Measurements from ENCODE around the gene MATCAP1.

MATCAP1 gene

GRCh38 chr16:67174706-67175231 lies 9.0 kb downstream of the MATCAP1 start:
- no peak for DNase-seq

GRCh38 chr16:67173808-67174705 lies 9.7 kb downstream of the MATCAP1 start:
- peak in 55 of 56 donors; percentile 20 to 91 (median 70) for DNase-seq

- no peak for DNase-seq
These were observed 10.4 kb downstream of the MATCAP1 start for GRCh38 chr16:67173323-67173722.

- peak in 3 of 56 donors; percentile 33 to 61 (median 39) for DNase-seq
These were observed 12.7 kb downstream of the MATCAP1 start for GRCh38 chr16:67170949-67171649.

- peak in 46 of 56 donors; percentile 9 to 84 (median 62) for DNase-seq
These were observed 13.4 kb downstream of the MATCAP1 start, which contains the start of gene NOL3 for GRCh38 chr16:67170168-67170948. Gene NOL3, plus strand, starts transcription at chr16:67170538.

DNA sequence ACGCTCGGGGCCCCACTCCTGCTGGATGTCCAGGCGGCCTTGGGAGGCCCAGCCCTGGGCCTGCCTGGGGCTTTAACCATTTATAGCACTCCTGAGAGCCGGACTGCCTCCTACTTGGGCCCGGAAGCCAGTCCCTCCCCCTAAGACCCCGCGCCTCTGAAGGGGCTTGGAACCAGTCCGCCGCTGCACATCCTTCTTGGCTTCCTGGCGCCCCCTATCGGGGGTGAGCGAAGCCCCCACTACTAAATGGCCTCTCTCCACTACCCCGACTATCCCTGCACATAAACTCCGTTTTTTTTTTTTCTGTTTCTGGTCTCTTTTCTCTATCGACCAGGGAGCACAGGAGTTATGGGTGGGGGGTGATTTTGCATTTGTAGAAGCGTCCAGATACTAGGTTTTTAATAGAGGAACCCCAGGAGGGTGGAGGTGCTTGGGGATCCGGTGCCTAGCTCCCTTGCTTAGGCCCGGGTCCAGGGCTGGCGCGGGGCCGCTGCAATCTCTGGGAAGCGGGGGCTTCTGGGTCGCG lies 14.1 kb downstream of the MATCAP1 start:
- peak in 19 of 56 donors; percentile 6 to 60 (median 20) for DNase-seq

DNA sequence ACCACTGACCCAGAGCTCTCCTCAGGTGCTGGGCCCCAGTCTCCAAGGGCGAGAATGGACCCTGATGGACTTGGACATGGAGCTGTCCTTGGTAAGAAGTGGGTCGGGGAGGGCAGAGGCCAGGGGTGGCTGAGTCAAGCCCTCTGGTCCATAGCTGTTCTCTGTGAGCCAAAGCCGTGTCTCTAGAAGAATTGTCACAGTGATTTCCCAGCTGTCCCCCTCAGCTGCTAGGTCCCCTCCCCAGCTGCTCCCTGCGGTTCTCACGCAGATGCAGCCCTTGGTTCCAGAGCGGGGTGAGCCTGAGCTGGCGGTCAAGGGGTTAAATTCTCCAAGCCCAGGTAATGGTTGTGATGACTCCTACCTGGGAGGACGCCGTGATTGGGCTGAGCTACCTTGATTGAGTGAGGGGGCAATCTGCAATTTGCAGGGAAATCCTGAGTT lies 14.7 kb downstream of the MATCAP1 start:
- no peak for DNase-seq

DNA sequence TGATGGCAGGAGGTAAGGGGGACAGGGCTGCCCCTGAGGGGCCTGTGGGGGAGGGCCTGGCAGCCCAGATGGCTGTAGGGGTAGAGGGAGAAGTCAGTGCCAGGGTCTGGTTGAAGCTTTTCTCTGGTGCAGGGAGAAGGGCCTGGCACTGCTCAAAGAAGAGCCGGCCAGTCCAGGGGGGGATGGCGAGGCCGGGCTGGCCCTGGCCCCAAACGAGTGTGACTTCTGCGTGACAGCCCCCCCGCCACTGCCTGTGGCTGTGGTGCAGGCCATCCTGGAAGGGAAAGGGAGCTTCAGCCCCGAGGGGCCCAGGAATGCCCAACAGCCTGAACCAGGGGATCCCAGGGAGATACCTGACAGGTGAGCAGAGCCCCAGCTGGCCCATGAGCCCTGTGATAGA lies 16.2 kb downstream of the MATCAP1 start:
- no peak for DNase-seq

- DNase-seq: no peak
These were observed 17.1 kb downstream of the MATCAP1 start for GRCh38 chr16:67166598-67167168.

DNA sequence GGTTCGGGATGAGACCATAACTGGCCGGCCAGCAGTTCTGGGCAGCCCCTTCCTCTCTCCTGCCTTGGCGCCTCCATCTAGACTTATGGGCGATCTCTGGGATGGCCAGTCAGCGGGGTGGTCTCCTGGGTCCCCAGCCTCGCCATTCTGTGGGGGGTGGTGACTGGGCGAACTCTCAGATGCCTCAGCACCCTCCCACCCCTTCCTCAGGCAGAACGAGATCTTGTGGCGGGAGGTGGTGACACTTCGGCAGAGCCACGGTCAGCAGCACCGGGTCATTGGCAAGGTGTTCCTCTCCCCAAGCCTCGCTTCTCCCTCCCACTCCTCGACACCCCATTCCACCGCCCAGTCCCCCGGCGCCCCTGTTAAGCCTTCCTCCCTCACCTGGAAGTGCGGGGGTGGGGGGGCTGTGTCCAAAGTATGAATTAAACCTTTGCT lies 17.6 kb downstream of the MATCAP1 start:
- DNase-seq: no peak

- no peak for DNase-seq
These were observed 18.4 kb downstream of the MATCAP1 start for GRCh38 chr16:67165121-67166078.

DNA sequence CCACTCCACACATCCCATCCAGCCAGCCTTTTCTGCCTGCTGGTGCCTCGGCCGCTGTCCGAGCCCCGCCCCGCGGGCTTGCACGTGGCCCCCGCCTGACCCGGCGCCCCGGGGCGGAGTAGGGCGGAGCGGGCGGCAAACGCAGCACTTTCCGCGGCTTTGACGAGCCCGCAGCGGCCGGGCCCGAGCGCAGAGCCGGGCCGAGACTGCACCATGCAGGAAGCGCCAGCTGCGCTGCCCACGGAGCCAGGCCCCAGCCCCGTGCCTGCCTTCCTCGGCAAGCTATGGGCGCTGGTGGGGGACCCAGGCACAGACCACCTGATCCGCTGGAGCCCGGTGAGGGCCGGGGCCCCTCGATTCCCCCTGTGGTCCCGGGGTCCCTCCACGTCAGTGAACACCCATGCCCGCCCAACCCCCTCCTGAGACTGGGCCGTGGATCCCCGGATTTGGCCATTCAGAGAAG lies 19.1 kb downstream of the MATCAP1 start, which contains the start of gene HSF4:
TSS of gene HSF4 (plus strand) at position 147 of the 463 bp plus-strand sequence. CDS start at position 214, 67 bp downstream.
- peak in 31 of 56 donors; percentile 11 to 80 (median 42) for DNase-seq

- peak in 9 of 56 donors; percentile 30 to 70 (median 52) for DNase-seq
These were observed 19.7 kb downstream of the MATCAP1 start for GRCh38 chr16:67163999-67164558.

- peak in 49 of 56 donors; percentile 17 to 89 (median 73) for DNase-seq
These were observed 20.4 kb downstream of the MATCAP1 start for GRCh38 chr16:67163164-67163998.

- DNase-seq: peak in 1 of 56 donors; percentile 65
These were observed 21.1 kb downstream of the MATCAP1 start for GRCh38 chr16:67162506-67163163.

GRCh38 chr16:67161595-67162058 lies 22.1 kb downstream of the MATCAP1 start:
- no peak for DNase-seq

All from nucleus accumbens (tissue), 56 donors.